ENCODE data around the gene NUDT9. TPM values are rescaled to one million over a fixed set of nuclear protein-coding genes. Genes with fewer than 3 reads are reported as not detected.
A peak's percentile ranks its signal among the peaks of the same experiment; 100 is the strongest.

Gene NUDT9
- total RNA-seq, 2 donors from 2014 or later = 30.4 to 37.9 TPM

DNA sequence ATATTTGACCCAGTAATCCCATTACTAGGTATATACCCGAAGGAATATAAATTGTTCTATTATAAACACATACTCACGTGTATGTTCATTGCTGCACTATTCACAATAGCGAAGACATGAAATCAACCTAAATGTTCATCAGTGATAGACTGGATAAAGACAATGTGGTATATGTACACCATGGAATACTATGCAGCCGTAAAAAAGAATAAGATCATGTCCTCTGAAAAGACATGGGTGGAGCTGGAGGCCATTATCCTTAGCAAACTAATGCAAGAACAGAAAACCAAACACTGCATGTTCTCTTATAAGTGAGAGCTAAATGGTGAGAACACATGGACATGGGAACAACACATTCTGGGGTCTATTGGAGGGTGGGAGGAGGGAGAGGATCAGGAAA lies 36.5 kb downstream of the NUDT9 start:
- H3K36me3 ChIP-seq = no peaks in the 10 kb centered on the region
- no peak for TF ChIP-seq CTCF (IDR thresholded peaks at IDR 0.05)
- no peak for TF ChIP-seq POLR2A (IDR thresholded peaks at IDR 0.05)
- no peak for TF ChIP-seq POLR2AphosphoS5 (IDR thresholded peaks at IDR 0.05)
- no peak overlapping the region for H3K4me3 ChIP-seq
- WGBS = 98% methylated on average over 4 of the region's 4 CpGs
- intact Hi-C loops (cut with DNase I) = no loop called here
- H3K27ac ChIP-seq = no peak overlapping the region
- no peaks in the 10 kb centered on the region for H3K9me3 ChIP-seq
- H3K27me3 ChIP-seq (replicated peaks; ENCODE audit: insufficient read depth) = no peaks in the 10 kb centered on the region
- no peak for DNase-seq (ENCODE audit: low spot score)
- no peaks in the 10 kb centered on the region for H3K4me1 ChIP-seq (replicated peaks)

DNA sequence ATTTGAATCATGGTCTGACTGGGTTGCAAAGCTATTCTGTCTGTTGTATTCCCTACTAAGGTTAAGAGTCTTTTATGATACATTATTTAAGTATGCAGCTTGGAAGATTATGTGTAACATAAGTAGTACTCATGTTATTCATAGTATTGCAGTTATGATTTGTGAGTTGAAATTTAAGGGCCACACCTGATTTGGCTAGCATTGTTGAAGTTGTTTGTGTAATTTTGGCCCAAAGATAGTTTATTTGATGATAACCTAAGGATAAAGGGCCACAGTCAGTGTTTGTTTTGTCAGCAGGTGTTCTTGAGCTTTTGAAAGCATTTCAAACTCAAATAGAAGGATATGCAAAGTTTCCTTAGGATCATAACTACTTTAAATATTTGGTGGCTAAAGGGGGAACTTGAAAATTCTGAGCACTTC lies 38.9 kb downstream of the NUDT9 start:
- H3K36me3 ChIP-seq = no peaks in the 10 kb centered on the region
- intact Hi-C loops (cut with DNase I) = loop anchor here (5.0 to 10.0 kb wide), 2 partner anchors 104 to 374 kb away; partner anchors contain the start of gene MEPE
- no peak overlapping the region for H3K27ac ChIP-seq
- no peak for TF ChIP-seq POLR2AphosphoS5 (IDR thresholded peaks at IDR 0.05)
- no peak for TF ChIP-seq POLR2A (IDR thresholded peaks at IDR 0.05)
- TF ChIP-seq CTCF (IDR thresholded peaks at IDR 0.05) = no peak
- H3K9me3 ChIP-seq = no peaks in the 10 kb centered on the region
- H3K4me3 ChIP-seq = no peak overlapping the region
- no peaks in the 10 kb centered on the region for H3K4me1 ChIP-seq (replicated peaks)
- no peaks in the 10 kb centered on the region for H3K27me3 ChIP-seq (replicated peaks; ENCODE audit: insufficient read depth)
- DNase-seq (ENCODE audit: low spot score) = no peak

GRCh38 chr4:87462102-87462501 lies 39.7 kb downstream of the NUDT9 start:
- Histone ChIP-seq H3K27me3 (replicated peaks; ENCODE audit: insufficient read depth) (no peaks in the 10 kb centered on the region), H3K4me3 (no peak overlapping the region), H3K9me3 (no peaks in the 10 kb centered on the region), H3K4me1 (replicated peaks) (no peaks in the 10 kb centered on the region), H3K27ac (no peak overlapping the region), H3K36me3 (no peaks in the 10 kb centered on the region)
- intact Hi-C loops (cut with DNase I) = loop anchor here (5.0 to 10.0 kb wide), 2 partner anchors 105 to 373 kb away; partner anchors contain the start of gene MEPE
- no peak for TF ChIP-seq POLR2A (IDR thresholded peaks at IDR 0.05)
- no peak for TF ChIP-seq POLR2AphosphoS5 (IDR thresholded peaks at IDR 0.05)
- TF ChIP-seq CTCF (IDR thresholded peaks at IDR 0.05) = no peak
- WGBS = 91% methylated on average over 2 of the region's 2 CpGs
- DNase-seq (ENCODE audit: low spot score) = no peak

DNA sequence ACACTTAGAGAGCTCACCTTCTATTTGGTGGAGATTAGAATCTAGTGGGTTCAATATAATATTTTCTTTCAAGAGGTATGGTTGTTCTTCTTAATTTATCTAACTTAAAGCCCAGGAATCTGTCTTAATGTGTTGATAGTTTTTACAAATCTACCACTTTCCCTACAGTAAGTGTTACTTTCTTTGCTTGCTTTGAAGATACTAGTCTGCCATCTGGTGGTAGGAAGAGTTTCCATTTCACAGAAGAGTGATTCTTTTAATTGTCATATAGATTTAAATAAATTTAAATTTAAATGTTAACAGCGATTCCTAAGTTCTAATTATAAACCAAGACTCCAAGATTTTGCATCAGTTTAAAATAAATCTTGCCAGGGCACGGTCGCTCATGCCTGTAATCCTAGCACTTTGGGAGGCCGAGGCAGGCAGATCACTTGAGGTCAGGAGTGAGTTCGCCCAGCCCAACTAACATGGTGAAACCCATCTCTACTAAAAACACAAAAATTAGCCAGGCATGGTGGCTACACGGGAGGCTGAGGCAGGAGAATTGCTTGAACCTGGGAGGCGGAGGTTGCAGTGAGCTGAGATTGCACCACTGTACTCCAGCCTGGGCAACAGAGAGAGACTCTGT lies 43.5 kb downstream of the NUDT9 start:
- peak; percentile 21 for DNase-seq (ENCODE audit: low spot score)
- Histone ChIP-seq H3K9me3 (no peaks in the 10 kb centered on the region), H3K36me3 (no peaks in the 10 kb centered on the region), H3K4me1 (replicated peaks) (no peaks in the 10 kb centered on the region), H3K4me3 (no peak overlapping the region), H3K27me3 (replicated peaks; ENCODE audit: insufficient read depth) (no peaks in the 10 kb centered on the region), H3K27ac (no peak overlapping the region)
- TF ChIP-seq CTCF (IDR thresholded peaks at IDR 0.05) = peak; percentile 25 to 85 (median 79)
- TF ChIP-seq POLR2AphosphoS5 (IDR thresholded peaks at IDR 0.05) = no peak
- no peak for TF ChIP-seq POLR2A (IDR thresholded peaks at IDR 0.05)
- WGBS = 66% methylated on average over 7 of the region's 7 CpGs
- intact Hi-C loops (cut with DNase I) = loop anchor here (5.0 to 10.0 kb wide), 3 partner anchors 74 to 369 kb away; partner anchors contain the start of genes HSD17B11 and MEPE

GRCh38 chr4:87469390-87469789 lies 47.0 kb downstream of the NUDT9 start:
- H3K4me1 ChIP-seq (replicated peaks) = no peaks in the 10 kb centered on the region
- intact Hi-C loops (cut with DNase I) = loop anchor here (5.0 to 10.0 kb wide), 3 partner anchors 77 to 365 kb away; partner anchors contain the start of genes HSD17B11 and MEPE
- TF ChIP-seq POLR2A (IDR thresholded peaks at IDR 0.05) (no peak), POLR2AphosphoS5 (IDR thresholded peaks at IDR 0.05) (no peak), CTCF (IDR thresholded peaks at IDR 0.05) (no peak)
- H3K9me3 ChIP-seq = no peaks in the 10 kb centered on the region
- H3K27ac ChIP-seq = no peak overlapping the region
- H3K36me3 ChIP-seq = no peaks in the 10 kb centered on the region
- no peak for DNase-seq (ENCODE audit: low spot score)
- WGBS = 90% methylated on average over 6 of the region's 6 CpGs
- no peak overlapping the region for H3K4me3 ChIP-seq
- no peaks in the 10 kb centered on the region for H3K27me3 ChIP-seq (replicated peaks; ENCODE audit: insufficient read depth)

All from prostate gland (tissue), 2 donors.